Pulmonary artery endothelial cell (primary cell): ENCODE measurements around the gene DUSP28. TPM values are rescaled to one million over a fixed set of nuclear protein-coding genes. Genes with fewer than 3 reads are reported as not detected.
"Not testable (repeated sequence)": the region's sequence is repeated elsewhere in the genome, so short reads cannot be mapped to it uniquely, and the experiment has no call there.

Source experiments
- DNase-seq: peaks from one replicate; pipeline ENCODE4 v3.0.0-alpha.2; 2011; ENCODE audit warnings: low read depth, low spot score
- total RNA-seq: library from RNA; depleted of rRNA; stranded (reverse); fragments of >200 nt; gene quantifications from 2 replicates; pipeline ENCODE4 v1.2.3, GENCODE V29; 2014

Gene DUSP28
- 1.8 and 2.2 TPM in 2 replicates for total RNA-seq

GRCh38 chr2:240560084-240560479 lies at the start of gene DUSP28:
Gene DUSP28, plus strand, starts transcription at chr2:240560357. Its CDS starts 328 bp downstream, at chr2:240560685.
- peak; percentile 51 for DNase-seq

- DNase-seq = no peak
Observed at GRCh38 chr2:240510513-240511210, 49.5 kb upstream of the DUSP28 start.

- DNase-seq = no peak
Observed at GRCh38 chr2:240511351-240512108, 48.6 kb upstream of the DUSP28 start.

GRCh38 chr2:240512109-240512485 lies 48.1 kb upstream of the DUSP28 start:
- no peak for DNase-seq

- no peak for DNase-seq
Observed at GRCh38 chr2:240512666-240513535, 47.3 kb upstream of the DUSP28 start.

- peak; percentile 39 for DNase-seq
Observed at GRCh38 chr2:240513549-240514287, 46.4 kb upstream of the DUSP28 start.

- DNase-seq = no peak
Observed at GRCh38 chr2:240514631-240515030, 45.5 kb upstream of the DUSP28 start.

- DNase-seq = no peak
Observed at GRCh38 chr2:240517342-240517741, 42.8 kb upstream of the DUSP28 start.

- DNase-seq = no peak
Observed at GRCh38 chr2:240518981-240519380, 41.2 kb upstream of the DUSP28 start.

- no peak for DNase-seq
Observed at GRCh38 chr2:240519396-240520129, 40.6 kb upstream of the DUSP28 start.

GRCh38 chr2:240520130-240520973 lies 39.8 kb upstream of the DUSP28 start:
- no peak for DNase-seq

- no peak for DNase-seq
Observed at GRCh38 chr2:240520974-240521350, 39.2 kb upstream of the DUSP28 start.

- not testable (repeated sequence) for DNase-seq
Observed at GRCh38 chr2:240521885-240522284, 38.3 kb upstream of the DUSP28 start.

GRCh38 chr2:240522406-240522805 lies 37.8 kb upstream of the DUSP28 start:
- no peak for DNase-seq

- no peak for DNase-seq
Observed at GRCh38 chr2:240523451-240524281, 36.5 kb upstream of the DUSP28 start.

GRCh38 chr2:240524963-240525718 lies 35.0 kb upstream of the DUSP28 start:
- no peak for DNase-seq

- no peak for DNase-seq
Observed at GRCh38 chr2:240525802-240526201, 34.4 kb upstream of the DUSP28 start.

GRCh38 chr2:240526521-240526920 lies 33.6 kb upstream of the DUSP28 start:
- DNase-seq = no peak
